GM10248 (cell line): Measurements from ENCODE around the gene ZBTB24.

ENCODE experiments used
- CTCF ChIA-PET: fragments of 300-600 bp; sonication (Branson Sonifier 250); formaldehyde crosslinking; extraction: SDS; loops from one replicate; lab custom pipeline; 2021; ENCODE audit warnings: antibody characterized with exemption; lab: Yijun Ruan, JAX
- POLR2A ChIA-PET: fragments of 350-650 bp; sonication (Branson Sonifier 250); formaldehyde crosslinking; extraction: SDS; loops from one replicate; lab custom pipeline; 2020; ENCODE audit warnings: antibody characterized with exemption; lab: Yijun Ruan, JAX
- DNase-seq: peaks from one replicate; pipeline ENCODE4 v3.0.0; 2012; ENCODE audit errors: extremely low spot score
- TF ChIP-seq, protein P1 (sequence below): IDR thresholded peaks from 2 replicates; pipeline ENCODE4 v1.5.1; 2012; ENCODE audit warnings: mild to moderate bottlenecking, low read depth; ENCODE audit errors: extremely low read depth, missing control alignments, control extremely low read depth

ZBTB24 gene

DNA sequence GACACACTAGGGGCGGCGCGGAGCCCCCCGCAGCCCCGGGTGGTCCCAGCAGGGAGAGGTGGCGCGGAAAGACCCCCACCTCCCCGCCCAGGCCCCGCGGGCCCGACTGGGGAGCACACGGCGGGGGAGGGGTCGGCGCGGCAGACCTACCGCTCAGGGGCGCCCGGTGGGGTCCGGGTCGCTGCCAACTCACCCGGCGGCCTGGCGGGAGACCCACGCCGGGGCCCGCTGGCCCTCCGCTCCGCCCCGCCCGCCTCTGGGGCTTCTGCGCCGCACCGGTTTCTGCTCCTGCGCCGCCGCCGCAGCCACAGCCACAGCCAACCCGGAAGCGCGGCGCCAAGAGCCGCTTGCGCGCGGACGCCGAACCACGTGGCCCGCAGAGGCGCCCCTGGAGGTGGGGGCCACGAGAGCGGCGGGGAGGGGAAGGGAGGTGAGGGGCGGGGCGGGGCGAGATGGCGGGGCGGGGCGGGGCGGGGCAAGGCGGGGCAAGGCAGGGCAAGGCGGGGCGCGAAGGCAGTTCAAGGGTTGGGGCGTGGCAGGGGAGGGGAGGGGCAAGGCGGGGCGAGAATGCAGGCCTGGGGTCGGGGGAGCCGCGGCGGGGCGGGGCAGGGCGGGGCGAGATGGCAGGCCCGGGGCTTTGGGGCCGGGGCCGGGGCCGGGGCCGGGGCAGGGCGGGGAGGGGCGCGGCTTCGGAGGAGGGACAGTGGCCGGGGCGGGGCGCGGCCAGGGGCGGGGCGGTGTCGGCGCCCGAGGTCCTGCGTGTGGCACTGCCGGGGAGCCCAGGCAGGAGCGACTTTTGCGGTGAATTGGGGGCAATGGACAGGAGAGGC is at the start of gene ZBTB24:
TSS of gene ZBTB24 (minus strand) at position 315 of the 830 bp plus-strand sequence. CDS start 1,193 bp downstream, outside the sequence.
- ChIA-PET CTCF (interaction anchor here (1.0 to 1.5 kb wide), 4 partner anchors 13 to 556 kb away, joined by 3 to 4 read pairs (median 3); no protein-coding TSS in a partner anchor), POLR2A (interaction anchor here (0.9 kb wide), 1 partner anchor 100 kb away, joined by 3 read pairs; the partner anchor contains the start of gene CD164)
- DNase-seq = peak; percentile 94
- TF ChIP-seq, protein P1, sequence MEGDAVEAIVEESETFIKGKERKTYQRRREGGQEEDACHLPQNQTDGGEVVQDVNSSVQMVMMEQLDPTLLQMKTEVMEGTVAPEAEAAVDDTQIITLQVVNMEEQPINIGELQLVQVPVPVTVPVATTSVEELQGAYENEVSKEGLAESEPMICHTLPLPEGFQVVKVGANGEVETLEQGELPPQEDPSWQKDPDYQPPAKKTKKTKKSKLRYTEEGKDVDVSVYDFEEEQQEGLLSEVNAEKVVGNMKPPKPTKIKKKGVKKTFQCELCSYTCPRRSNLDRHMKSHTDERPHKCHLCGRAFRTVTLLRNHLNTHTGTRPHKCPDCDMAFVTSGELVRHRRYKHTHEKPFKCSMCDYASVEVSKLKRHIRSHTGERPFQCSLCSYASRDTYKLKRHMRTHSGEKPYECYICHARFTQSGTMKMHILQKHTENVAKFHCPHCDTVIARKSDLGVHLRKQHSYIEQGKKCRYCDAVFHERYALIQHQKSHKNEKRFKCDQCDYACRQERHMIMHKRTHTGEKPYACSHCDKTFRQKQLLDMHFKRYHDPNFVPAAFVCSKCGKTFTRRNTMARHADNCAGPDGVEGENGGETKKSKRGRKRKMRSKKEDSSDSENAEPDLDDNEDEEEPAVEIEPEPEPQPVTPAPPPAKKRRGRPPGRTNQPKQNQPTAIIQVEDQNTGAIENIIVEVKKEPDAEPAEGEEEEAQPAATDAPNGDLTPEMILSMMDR = no peak

DNA sequence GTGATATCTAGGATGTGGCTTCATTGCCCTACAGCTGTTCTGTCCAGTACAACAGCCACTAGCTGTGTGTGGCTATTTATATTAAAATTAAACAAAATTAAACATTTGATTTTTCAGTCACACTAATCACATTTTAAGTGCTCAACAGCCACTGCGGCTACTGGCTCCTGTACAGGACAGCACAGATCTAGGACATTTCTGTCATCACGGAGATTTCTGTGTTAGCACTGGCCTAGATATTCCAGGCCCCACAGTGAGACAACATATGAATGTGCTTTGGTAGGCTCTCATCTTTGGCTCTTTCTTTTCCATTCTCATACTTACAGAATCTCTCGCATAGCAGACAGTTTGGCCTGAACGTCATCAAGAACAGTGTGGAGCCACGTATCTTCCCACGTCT is 48.4 kb upstream of the ZBTB24 start:
- ChIA-PET CTCF (interaction anchor here (1.9 kb wide), 1 partner anchor 509 kb away, joined by 7 read pairs; no protein-coding TSS in a partner anchor), POLR2A (no interaction called here)
- no peak for DNase-seq
- TF ChIP-seq, protein P1 = no peak

DNA sequence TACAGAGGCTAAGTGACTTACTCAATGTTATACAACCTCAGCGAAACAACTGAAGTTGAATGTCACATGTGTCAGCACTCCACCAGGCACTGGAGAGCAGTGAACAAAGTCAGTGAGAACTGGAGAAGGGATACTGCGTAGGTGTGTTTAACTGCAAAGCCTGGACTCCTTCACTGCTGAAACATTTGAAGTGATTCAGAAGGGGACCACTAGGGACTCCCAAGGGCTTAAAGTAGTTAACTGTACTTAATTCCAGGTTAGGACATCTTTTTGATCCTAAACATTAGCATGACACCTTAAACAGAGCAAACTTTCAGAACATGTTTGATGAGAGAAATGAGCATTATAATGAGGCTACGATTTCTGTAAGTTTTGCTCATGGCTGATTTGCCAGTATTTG is 45.0 kb upstream of the ZBTB24 start:
- no peak for DNase-seq
- TF ChIP-seq, protein P1 = no peak
- ChIA-PET CTCF (interaction anchor here (0.9 to 3.4 kb wide), 3 partner anchors 169 to 862 kb away, joined by 3 to 26 read pairs (median 3); no protein-coding TSS in a partner anchor), POLR2A (no interaction called here)

DNA sequence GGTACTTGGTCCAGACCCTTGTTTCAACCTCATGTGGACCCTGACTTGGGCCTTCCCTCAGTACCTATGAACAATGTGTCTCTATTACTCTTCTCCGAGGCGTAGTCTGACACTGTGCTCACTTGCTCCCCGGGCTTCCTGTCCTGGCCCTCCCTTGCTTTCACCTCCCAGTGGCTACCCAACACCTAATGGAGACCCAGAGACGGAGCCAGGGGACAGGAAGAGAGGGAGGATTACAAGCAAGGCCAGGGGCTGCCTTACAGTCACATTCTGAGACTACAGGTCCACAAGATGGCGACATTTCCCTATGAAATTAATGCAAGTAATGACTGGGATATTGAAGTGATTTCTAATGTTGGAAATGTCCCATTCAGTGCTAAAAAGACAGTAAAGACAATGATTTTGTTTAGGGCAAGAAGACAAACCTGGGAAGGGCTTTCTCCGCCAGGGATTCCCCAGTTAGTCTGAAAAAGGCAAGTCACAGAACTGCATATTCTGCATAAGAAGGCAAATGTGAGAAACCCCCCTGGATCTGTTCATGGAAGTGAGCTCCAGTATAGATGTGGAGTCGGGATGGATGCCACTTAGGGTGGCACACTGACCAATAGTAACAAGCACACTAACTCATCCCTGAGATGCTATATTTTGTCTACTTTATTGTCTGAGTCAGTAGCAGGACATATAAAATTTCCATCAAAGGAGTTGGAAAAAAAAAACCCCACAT is 44.0 kb upstream of the ZBTB24 start:
- TF ChIP-seq, protein P1 = peak; percentile 82
- DNase-seq = peak; percentile 40
- ChIA-PET CTCF (interaction anchor here (0.9 to 3.4 kb wide), 7 partner anchors 163 to 863 kb away, joined by 3 to 26 read pairs (median 4); no protein-coding TSS in a partner anchor), POLR2A (no interaction called here)

DNA sequence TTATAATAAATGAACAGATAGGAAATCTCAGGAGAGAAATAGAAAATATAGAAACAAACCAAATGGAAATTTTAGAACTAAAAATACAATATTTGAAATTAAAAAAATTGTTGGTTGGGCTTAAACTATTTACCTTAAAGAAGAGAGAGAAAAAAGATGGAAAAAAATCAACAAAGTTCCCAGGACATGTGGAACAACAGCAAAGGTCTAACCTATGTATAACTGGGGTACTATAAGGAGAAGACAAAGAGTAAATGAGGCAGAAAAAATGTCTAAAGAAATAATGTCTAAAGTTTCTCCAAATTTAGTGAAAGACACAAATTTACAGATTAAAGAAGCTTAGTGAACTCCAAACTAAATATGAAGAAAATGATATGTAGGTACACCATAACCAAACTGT is 41.1 kb upstream of the ZBTB24 start:
- POLR2A ChIA-PET = no interaction called here
- CTCF ChIA-PET = no interaction called here
- TF ChIP-seq, protein P1 = no peak

DNA sequence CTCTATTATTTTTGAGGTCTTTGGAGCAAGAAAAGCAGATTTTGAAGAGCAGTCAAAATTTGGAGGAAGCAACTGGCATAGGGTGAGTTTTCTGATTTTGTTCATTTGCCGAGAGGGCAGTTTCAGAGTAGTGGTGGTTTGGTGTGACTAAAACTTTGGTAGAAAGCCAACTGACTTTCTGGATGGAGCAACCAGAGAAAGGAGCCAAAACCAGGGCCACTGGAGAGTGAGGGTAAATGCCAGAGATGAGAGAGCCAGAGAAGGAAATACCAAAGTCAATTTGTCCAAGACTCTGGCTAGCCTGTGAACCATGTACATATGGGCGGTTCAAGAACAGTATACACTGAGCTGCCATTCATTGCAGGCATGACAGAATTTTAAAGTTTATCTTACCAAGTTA is 40.5 kb upstream of the ZBTB24 start:
- no peak for DNase-seq
- CTCF ChIA-PET = no interaction called here
- POLR2A ChIA-PET = no interaction called here
- TF ChIP-seq, protein P1 = no peak

More for the DNA sequence above, 41.1 kb upstream of the ZBTB24 start:
- DNase-seq = no peak
